Breast epithelium (tissue), 4 donors: ENCODE data around the gene NSD2. TPM values are rescaled to one million over a fixed set of nuclear protein-coding genes. Genes with fewer than 3 reads are reported as not detected.

Experiments used
- DNase-seq, 2 donors: peaks; one replicate each; pipeline ENCODE4 v3.0.0-alpha.2; 2019; ENCODE audit warnings: low spot score in 2 of 2
- H3K27ac ChIP-seq, 2 donors: fragments of 200-600 bp; sonication (generic) in 1 of 2; one replicate each; pipeline ENCODE4 v1.5.1; 2016 to 2019; ENCODE audit warnings: mild to moderate bottlenecking in 1 of 2
- H3K27me3 ChIP-seq, 2 donors: fragments of 200-600 bp; sonication (generic) in 1 of 2; one replicate each; pipeline versions ENCODE4 v1.5.1 to v1.6.0; 2017 to 2019; ENCODE audit warnings: control low read depth in 1 of 2, mild to moderate bottlenecking in 1 of 2
- H3K36me3 ChIP-seq: fragments of 200-600 bp; one replicate; pipeline ENCODE4 v1.5.1; 2019
- H3K4me1 ChIP-seq, 2 donors: fragments of 200-600 bp; sonication (generic); one replicate each; pipeline ENCODE4 v1.5.1; 2016 to 2019; ENCODE audit warnings: control low read depth in 1 of 2
- H3K4me3 ChIP-seq, 3 donors: fragments of 200-600 bp; sonication (generic); 1 replicate in 2 of 3; 2 replicates in 1 of 3; pipeline ENCODE4 v1.5.1; 2016 to 2019; ENCODE audit warnings: mild to moderate bottlenecking in 3 of 3, moderate library complexity in 2 of 3
- H3K9me3 ChIP-seq, 2 donors: fragments of 200-600 bp; sonication (generic) in 1 of 2; one replicate each; pipeline ENCODE4 v1.5.1; 2016 to 2019; ENCODE audit warnings: control low read depth in 1 of 2
- POLR2A ChIP-seq: fragments of 450-650 bp; IDR thresholded peaks from one replicate; pipeline ENCODE4 v1.6.1; 2016; ENCODE audit warnings: antibody characterized with exemption, mild to moderate bottlenecking, moderate library complexity
- POLR2AphosphoS5 ChIP-seq, 3 donors: sonication (generic); formaldehyde crosslinking; IDR thresholded peaks; one replicate each; pipeline ENCODE4 v1.6.1; 2017; ENCODE audit warnings: antibody characterized with exemption in 3 of 3
- intact Hi-C: fragments of 100-400 bp; cut with DNase I; formaldehyde crosslinking; loops from one replicate; pipeline ENCODE4 v1.15.1; 2023; ENCODE audit warnings: low total_unique reads
- total RNA-seq, 3 donors: library from RNA; depleted of rRNA; stranded (reverse); fragments of >200 nt; gene quantifications; one replicate each; pipeline ENCODE4 v1.1.0, GENCODE V29; 2016
- TF ChIP-seq, protein P1 (sequence below), 3 donors: fragments of 450-650 bp; IDR thresholded peaks; one replicate each; pipeline ENCODE4 v1.5.1; 2016 to 2017; ENCODE audit warnings: antibody characterized with exemption in 3 of 3, mild to moderate bottlenecking in 3 of 3, moderate library complexity in 3 of 3

NSD2 gene
- total RNA-seq, 3 donors from 2014 or later, result 24.6 to 36.7 (median 30.8) TPM

DNA sequence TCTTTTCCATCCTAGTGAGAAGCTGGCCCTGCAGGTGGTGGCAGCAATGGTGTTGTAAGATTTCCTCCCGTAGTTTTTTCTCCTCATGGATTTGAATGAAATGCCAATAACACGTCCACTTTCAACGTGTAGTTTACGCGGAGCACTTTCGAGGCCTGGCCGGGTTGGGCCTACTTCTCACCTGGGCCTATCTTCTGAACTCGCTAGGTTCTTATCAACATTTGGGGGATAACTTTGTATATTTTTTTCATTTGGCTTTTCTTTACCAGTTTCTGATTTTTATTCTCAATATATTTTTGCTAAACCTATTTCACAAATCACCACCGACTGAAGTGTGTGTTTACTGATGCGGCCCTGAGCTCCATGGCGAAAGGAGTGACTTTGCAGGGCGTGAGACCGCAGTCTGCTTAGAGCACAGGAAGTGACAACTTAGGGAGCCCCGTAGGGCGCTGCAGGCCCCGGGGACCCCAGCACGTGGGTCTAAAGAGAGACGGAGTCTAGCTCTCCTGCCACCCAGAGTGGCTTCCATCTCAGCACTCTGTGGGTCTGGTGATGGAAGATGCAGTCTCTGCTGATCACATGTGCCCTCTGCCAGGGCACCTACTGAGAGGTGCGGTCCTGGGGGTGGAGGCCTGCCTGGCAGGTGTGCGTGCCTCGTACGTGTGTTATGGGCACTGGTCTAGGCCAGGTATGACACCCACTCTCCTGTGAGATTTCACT is 108.4 kb downstream of the NSD2 start:
- H3K27ac ChIP-seq, result no peak overlapping the region
- H3K36me3 ChIP-seq, result peaks cover 18% of the 10 kb centered on the region
- no peaks in the 10 kb centered on the region for H3K9me3 ChIP-seq
- DNase-seq, result no peak
- no peak overlapping the region for H3K4me3 ChIP-seq
- TF ChIP-seq POLR2AphosphoS5 (IDR thresholded peaks at IDR 0.05) (no peak), POLR2A (no peak)
- TF ChIP-seq, protein P1, sequence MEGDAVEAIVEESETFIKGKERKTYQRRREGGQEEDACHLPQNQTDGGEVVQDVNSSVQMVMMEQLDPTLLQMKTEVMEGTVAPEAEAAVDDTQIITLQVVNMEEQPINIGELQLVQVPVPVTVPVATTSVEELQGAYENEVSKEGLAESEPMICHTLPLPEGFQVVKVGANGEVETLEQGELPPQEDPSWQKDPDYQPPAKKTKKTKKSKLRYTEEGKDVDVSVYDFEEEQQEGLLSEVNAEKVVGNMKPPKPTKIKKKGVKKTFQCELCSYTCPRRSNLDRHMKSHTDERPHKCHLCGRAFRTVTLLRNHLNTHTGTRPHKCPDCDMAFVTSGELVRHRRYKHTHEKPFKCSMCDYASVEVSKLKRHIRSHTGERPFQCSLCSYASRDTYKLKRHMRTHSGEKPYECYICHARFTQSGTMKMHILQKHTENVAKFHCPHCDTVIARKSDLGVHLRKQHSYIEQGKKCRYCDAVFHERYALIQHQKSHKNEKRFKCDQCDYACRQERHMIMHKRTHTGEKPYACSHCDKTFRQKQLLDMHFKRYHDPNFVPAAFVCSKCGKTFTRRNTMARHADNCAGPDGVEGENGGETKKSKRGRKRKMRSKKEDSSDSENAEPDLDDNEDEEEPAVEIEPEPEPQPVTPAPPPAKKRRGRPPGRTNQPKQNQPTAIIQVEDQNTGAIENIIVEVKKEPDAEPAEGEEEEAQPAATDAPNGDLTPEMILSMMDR (IDR thresholded peaks at IDR 0.05), result no peak
- no peaks in the 10 kb centered on the region for H3K4me1 ChIP-seq
- intact Hi-C loops, result no loop called here
- no peaks in the 10 kb centered on the region for H3K27me3 ChIP-seq

- peaks cover 18% of the 10 kb centered on the region for H3K36me3 ChIP-seq
- H3K4me3 ChIP-seq, result no peak overlapping the region
- no peaks in the 10 kb centered on the region for H3K9me3 ChIP-seq
- intact Hi-C loops, result no loop called here
- H3K27me3 ChIP-seq, result no peaks in the 10 kb centered on the region
- no peak for DNase-seq
- no peak overlapping the region for H3K27ac ChIP-seq
- H3K4me1 ChIP-seq, result no peaks in the 10 kb centered on the region
- TF ChIP-seq POLR2A (no peak), POLR2AphosphoS5 (IDR thresholded peaks at IDR 0.05) (no peak)
- TF ChIP-seq, protein P1 (IDR thresholded peaks at IDR 0.05), result no peak
Observed at GRCh38 chr4:1980561-1981041, 109.4 kb downstream of the NSD2 start.

- Histone ChIP-seq H3K27me3 (no peaks in the 10 kb centered on the region), H3K4me3 (no peak overlapping the region), H3K4me1 (no peaks in the 10 kb centered on the region), H3K9me3 (no peaks in the 10 kb centered on the region), H3K36me3 (peaks cover 17% of the 10 kb centered on the region), H3K27ac (no peak overlapping the region)
- DNase-seq, result no peak
- intact Hi-C loops, result no loop called here
- TF ChIP-seq POLR2AphosphoS5 (IDR thresholded peaks at IDR 0.05) (no peak), POLR2A (no peak)
- TF ChIP-seq, protein P1 (IDR thresholded peaks at IDR 0.05), result no peak
Observed at GRCh38 chr4:1981251-1982058, 110.3 kb downstream of the NSD2 start.

- Histone ChIP-seq H3K36me3 (peaks cover 12% of the 10 kb centered on the region), H3K9me3 (no peaks in the 10 kb centered on the region), H3K4me1 (no peaks in the 10 kb centered on the region), H3K4me3 (no peak overlapping the region), H3K27ac (no peak overlapping the region), H3K27me3 (no peaks in the 10 kb centered on the region)
- TF ChIP-seq, protein P1 (IDR thresholded peaks at IDR 0.05), result no peak
- TF ChIP-seq POLR2AphosphoS5 (IDR thresholded peaks at IDR 0.05) (no peak), POLR2A (no peak)
- intact Hi-C loops, result no loop called here
- no peak for DNase-seq
Observed at GRCh38 chr4:1982124-1983052, 111.2 kb downstream of the NSD2 start.
